ENCODE results near the gene ACTC1.

DNA sequence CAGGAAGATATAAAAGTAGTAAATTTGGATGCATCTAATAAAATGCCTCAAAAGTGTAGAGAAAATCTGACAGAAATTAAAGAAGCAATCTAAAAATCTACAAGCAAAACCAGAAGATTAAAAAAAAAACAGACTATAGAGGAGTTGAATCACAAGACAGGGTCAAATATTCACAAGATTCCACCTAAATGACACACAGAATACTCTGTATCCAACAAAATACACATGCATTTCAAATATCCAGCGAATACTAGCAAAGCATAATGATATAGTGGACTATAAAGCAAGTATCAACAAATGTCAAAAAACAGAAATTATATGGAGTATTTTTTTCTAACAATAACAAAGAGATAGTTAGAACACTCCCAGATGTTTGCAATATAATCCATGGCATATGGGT lies 20.5 kb upstream of the ACTC1 start:
- TF ChIP-seq, protein P1, sequence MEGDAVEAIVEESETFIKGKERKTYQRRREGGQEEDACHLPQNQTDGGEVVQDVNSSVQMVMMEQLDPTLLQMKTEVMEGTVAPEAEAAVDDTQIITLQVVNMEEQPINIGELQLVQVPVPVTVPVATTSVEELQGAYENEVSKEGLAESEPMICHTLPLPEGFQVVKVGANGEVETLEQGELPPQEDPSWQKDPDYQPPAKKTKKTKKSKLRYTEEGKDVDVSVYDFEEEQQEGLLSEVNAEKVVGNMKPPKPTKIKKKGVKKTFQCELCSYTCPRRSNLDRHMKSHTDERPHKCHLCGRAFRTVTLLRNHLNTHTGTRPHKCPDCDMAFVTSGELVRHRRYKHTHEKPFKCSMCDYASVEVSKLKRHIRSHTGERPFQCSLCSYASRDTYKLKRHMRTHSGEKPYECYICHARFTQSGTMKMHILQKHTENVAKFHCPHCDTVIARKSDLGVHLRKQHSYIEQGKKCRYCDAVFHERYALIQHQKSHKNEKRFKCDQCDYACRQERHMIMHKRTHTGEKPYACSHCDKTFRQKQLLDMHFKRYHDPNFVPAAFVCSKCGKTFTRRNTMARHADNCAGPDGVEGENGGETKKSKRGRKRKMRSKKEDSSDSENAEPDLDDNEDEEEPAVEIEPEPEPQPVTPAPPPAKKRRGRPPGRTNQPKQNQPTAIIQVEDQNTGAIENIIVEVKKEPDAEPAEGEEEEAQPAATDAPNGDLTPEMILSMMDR (conservative IDR thresholded peaks at IDR 0.05; ENCODE audit: low read depth, low read length): no peak
- no peak for TF ChIP-seq EZH2 (IDR thresholded peaks at IDR 0.05; ENCODE audit: borderline replicate concordance, low read depth, low read length, poor library complexity, severe bottlenecking)

All from A673 (cell line).